Measurements from ENCODE around the gene HMCN2. TPM values are rescaled to one million over a fixed set of nuclear protein-coding genes. Genes with fewer than 3 reads are reported as not detected.
A peak's percentile ranks its signal among the peaks of the same experiment; 100 is the strongest.

The HMCN2 gene
- total RNA-seq, 2 donors from 2014 or later, result 2.9 to 5.5 TPM

- Histone ChIP-seq H3K4me3 (no peak overlapping the region), H3K36me3 (no peaks in the 10 kb centered on the region), H3K4me1 (replicated peaks) (no peaks in the 10 kb centered on the region), H3K27me3 (replicated peaks; ENCODE audit: insufficient read depth) (no peaks in the 10 kb centered on the region), H3K9me3 (no peaks in the 10 kb centered on the region), H3K27ac (peak overlapping the region; percentile 60 to 62)
- WGBS, result 62% methylated on average over 14 of the region's 14 CpGs
- DNase-seq (ENCODE audit: low spot score), result no peak
- no peak for TF ChIP-seq CTCF (IDR thresholded peaks at IDR 0.05)
- TF ChIP-seq POLR2AphosphoS5 (IDR thresholded peaks at IDR 0.05), result no peak
- TF ChIP-seq POLR2A (IDR thresholded peaks at IDR 0.05), result no peak
- intact Hi-C loops (cut with DNase I), result no loop called here
These were observed 185.4 kb downstream of the HMCN2 start for GRCh38 chr9:130451004-130451390.

GRCh38 chr9:130451509-130452388, 186.2 kb downstream of the HMCN2 start:
- peak; percentile 83 for DNase-seq (ENCODE audit: low spot score)
- TF ChIP-seq CTCF (IDR thresholded peaks at IDR 0.05), result peak in 2 of 4 experiments; percentile 26 to 52
- TF ChIP-seq POLR2AphosphoS5 (IDR thresholded peaks at IDR 0.05), result peak; percentile 52
- no peak for TF ChIP-seq POLR2A (IDR thresholded peaks at IDR 0.05)
- Histone ChIP-seq H3K27me3 (replicated peaks; ENCODE audit: insufficient read depth) (no peaks in the 10 kb centered on the region), H3K9me3 (no peaks in the 10 kb centered on the region), H3K36me3 (no peaks in the 10 kb centered on the region), H3K27ac (peak overlapping the region; percentile 60 to 62), H3K4me1 (replicated peaks) (no peaks in the 10 kb centered on the region), H3K4me3 (no peak overlapping the region)
- whole genome bisulfite sequencing, result 39% methylated on average over 22 of the region's 23 CpGs
- intact Hi-C loops (cut with DNase I), result no loop called here

- Histone ChIP-seq H3K27me3 (replicated peaks; ENCODE audit: insufficient read depth) (no peaks in the 10 kb centered on the region), H3K9me3 (no peaks in the 10 kb centered on the region), H3K4me3 (no peak overlapping the region), H3K4me1 (replicated peaks) (no peaks in the 10 kb centered on the region), H3K36me3 (no peaks in the 10 kb centered on the region), H3K27ac (no peak overlapping the region)
- WGBS, result 88% methylated on average over 4 of the region's 4 CpGs
- TF ChIP-seq POLR2AphosphoS5 (IDR thresholded peaks at IDR 0.05) (no peak), POLR2A (IDR thresholded peaks at IDR 0.05) (no peak), CTCF (IDR thresholded peaks at IDR 0.05) (no peak)
- intact Hi-C loops (cut with DNase I), result no loop called here
- no peak for DNase-seq (ENCODE audit: low spot score)
These were observed 187.3 kb downstream of the HMCN2 start for GRCh38 chr9:130452835-130453234.

GRCh38 chr9:130453487-130453886, 187.9 kb downstream of the HMCN2 start:
- H3K27ac ChIP-seq, result no peak overlapping the region
- no peak overlapping the region for H3K4me3 ChIP-seq
- no peaks in the 10 kb centered on the region for H3K36me3 ChIP-seq
- WGBS, result 48% methylated on average over 7 of the region's 7 CpGs
- H3K9me3 ChIP-seq, result no peaks in the 10 kb centered on the region
- H3K27me3 ChIP-seq (replicated peaks; ENCODE audit: insufficient read depth), result no peaks in the 10 kb centered on the region
- no peak for TF ChIP-seq POLR2AphosphoS5 (IDR thresholded peaks at IDR 0.05)
- no peak for TF ChIP-seq CTCF (IDR thresholded peaks at IDR 0.05)
- TF ChIP-seq POLR2A (IDR thresholded peaks at IDR 0.05), result no peak
- H3K4me1 ChIP-seq (replicated peaks), result no peaks in the 10 kb centered on the region
- intact Hi-C loops (cut with DNase I), result no loop called here
- DNase-seq (ENCODE audit: low spot score), result no peak

Data from prostate gland (tissue), 2 donors.